MM.1S (cell line): ENCODE measurements around the gene UGT1A4.

Experiments used
- DNase-seq: peaks from one replicate; pipeline ENCODE4 v3.0.0-alpha.2; 2015
- H2AFZ ChIP-seq: fragments of 300-600 bp; sonication (generic); 2 replicates; pipeline ENCODE4 v1.6.0; 2016; ENCODE audit warnings: antibody characterized with exemption, low read length
- H3F3A ChIP-seq: fragments of 300-600 bp; sonication (generic); 2 replicates; pipeline ENCODE4 v1.6.1; 2016; ENCODE audit warnings: mild to moderate bottlenecking, antibody characterized with exemption, low read length, moderate library complexity, mixed read lengths; ENCODE audit not compliant: insufficient read depth
- H3K27ac ChIP-seq: fragments of 300-600 bp; sonication (generic); 2 replicates; pipeline ENCODE4 v1.5.1; 2016; ENCODE audit warnings: mild to moderate bottlenecking, low read length
- H3K27me3 ChIP-seq: fragments of 300-600 bp; sonication (generic); replicated peaks from 2 replicates; pipeline ENCODE4 v1.6.0; 2016; ENCODE audit warnings: low read length; ENCODE audit not compliant: insufficient read depth
- H3K36me3 ChIP-seq: fragments of 300-600 bp; sonication (generic); replicated peaks from 2 replicates; pipeline ENCODE4 v1.6.1; 2016; ENCODE audit warnings: mild to moderate bottlenecking, low read length, mixed read lengths; ENCODE audit not compliant: insufficient read depth
- H3K4me1 ChIP-seq: fragments of 300-600 bp; sonication (generic); 2 replicates; pipeline ENCODE4 v1.6.1; 2016; ENCODE audit warnings: low read length, mixed read lengths
- H3K4me2 ChIP-seq: fragments of 300-600 bp; sonication (generic); 2 replicates; pipeline ENCODE4 v1.6.0; 2016; ENCODE audit warnings: low read depth, low read length
- H3K4me3 ChIP-seq: fragments of 300-600 bp; sonication (generic); 2 replicates; pipeline ENCODE4 v1.5.1; 2016; ENCODE audit warnings: low read length, mixed read lengths
- H3K79me2 ChIP-seq: fragments of 300-600 bp; sonication (generic); 2 replicates; pipeline ENCODE4 v1.6.1; 2016; ENCODE audit warnings: mixed run types, low read length, mixed read lengths
- H3K9ac ChIP-seq: fragments of 300-600 bp; sonication (generic); 2 replicates; pipeline ENCODE4 v1.6.1; 2016; ENCODE audit warnings: low read length, mixed read lengths
- H3K9me2 ChIP-seq: fragments of 300-600 bp; sonication (generic); replicated peaks from 2 replicates; pipeline ENCODE4 v1.6.1; 2016; ENCODE audit warnings: mild to moderate bottlenecking, low read length, mixed read lengths; ENCODE audit not compliant: insufficient read depth
- H3K9me3 ChIP-seq: fragments of 300-600 bp; sonication (generic); replicated peaks from 2 replicates; pipeline ENCODE4 v1.6.1; 2016; ENCODE audit warnings: mild to moderate bottlenecking, low read length, mixed read lengths; ENCODE audit not compliant: insufficient read depth
- H4K20me1 ChIP-seq: fragments of 300-600 bp; sonication (generic); 2 replicates; pipeline ENCODE4 v1.6.1; 2016; ENCODE audit warnings: mild to moderate bottlenecking, low read length, moderate library complexity, mixed read lengths; ENCODE audit not compliant: insufficient read depth
- EZH2 ChIP-seq: fragments of 300-600 bp; sonication (generic); optimal IDR thresholded peaks from 2 replicates; pipeline ENCODE3; 2017; ENCODE audit warnings: low read depth, mild to moderate bottlenecking, antibody characterized with exemption, low read length, mixed read lengths
- EZH2phosphoT487 ChIP-seq: fragments of 300-600 bp; sonication (generic); IDR thresholded peaks from 2 replicates; pipeline ENCODE4 v1.6.1; 2018; ENCODE audit warnings: antibody characterized with exemption, low read length
- TF ChIP-seq, protein P1 (sequence below): fragments of 300-600 bp; sonication (generic); IDR thresholded peaks from 2 replicates; pipeline ENCODE4 v1.5.1; 2016; ENCODE audit warnings: antibody characterized with exemption, low read length, mixed read lengths

UGT1A4 gene

DNA sequence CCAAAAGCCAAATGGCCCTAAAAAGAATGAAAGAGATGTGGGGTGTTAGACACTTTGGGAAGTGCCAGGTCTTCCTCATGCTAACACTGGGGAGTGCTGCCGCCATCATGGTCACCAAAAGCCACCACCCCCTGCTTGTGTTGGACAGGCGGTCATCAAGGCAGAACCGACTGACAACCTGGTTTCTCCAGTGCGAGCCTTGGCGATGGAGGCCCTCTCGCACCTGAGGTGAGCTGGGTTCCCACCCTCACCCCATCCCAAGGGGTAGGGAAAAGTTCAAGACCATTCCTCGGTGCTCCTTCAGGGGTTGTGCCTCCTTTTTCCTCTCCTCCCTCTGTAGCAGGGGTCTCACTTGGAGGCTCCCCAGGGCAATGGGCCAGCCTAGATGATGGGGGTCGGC is 93.2 kb downstream of the UGT1A4 start:
- Histone ChIP-seq H2AFZ (no peak overlapping the region), H3F3A (no peaks in the 10 kb centered on the region), H3K4me3 (no peak overlapping the region), H3K27ac (no peak overlapping the region), H3K9ac (no peak overlapping the region), H3K9me2 (no peaks in the 10 kb centered on the region), H4K20me1 (no peaks in the 10 kb centered on the region), H3K79me2 (no peaks in the 10 kb centered on the region), H3K27me3 (no peaks in the 10 kb centered on the region), H3K4me2 (no peak overlapping the region), H3K9me3 (no peaks in the 10 kb centered on the region), H3K4me1 (no peaks in the 10 kb centered on the region), H3K36me3 (no peaks in the 10 kb centered on the region)
- DNase-seq, result no peak
- TF ChIP-seq EZH2, result no peak
- TF ChIP-seq, protein P1, sequence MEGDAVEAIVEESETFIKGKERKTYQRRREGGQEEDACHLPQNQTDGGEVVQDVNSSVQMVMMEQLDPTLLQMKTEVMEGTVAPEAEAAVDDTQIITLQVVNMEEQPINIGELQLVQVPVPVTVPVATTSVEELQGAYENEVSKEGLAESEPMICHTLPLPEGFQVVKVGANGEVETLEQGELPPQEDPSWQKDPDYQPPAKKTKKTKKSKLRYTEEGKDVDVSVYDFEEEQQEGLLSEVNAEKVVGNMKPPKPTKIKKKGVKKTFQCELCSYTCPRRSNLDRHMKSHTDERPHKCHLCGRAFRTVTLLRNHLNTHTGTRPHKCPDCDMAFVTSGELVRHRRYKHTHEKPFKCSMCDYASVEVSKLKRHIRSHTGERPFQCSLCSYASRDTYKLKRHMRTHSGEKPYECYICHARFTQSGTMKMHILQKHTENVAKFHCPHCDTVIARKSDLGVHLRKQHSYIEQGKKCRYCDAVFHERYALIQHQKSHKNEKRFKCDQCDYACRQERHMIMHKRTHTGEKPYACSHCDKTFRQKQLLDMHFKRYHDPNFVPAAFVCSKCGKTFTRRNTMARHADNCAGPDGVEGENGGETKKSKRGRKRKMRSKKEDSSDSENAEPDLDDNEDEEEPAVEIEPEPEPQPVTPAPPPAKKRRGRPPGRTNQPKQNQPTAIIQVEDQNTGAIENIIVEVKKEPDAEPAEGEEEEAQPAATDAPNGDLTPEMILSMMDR, result no peak
- TF ChIP-seq EZH2phosphoT487, result no peak

DNA sequence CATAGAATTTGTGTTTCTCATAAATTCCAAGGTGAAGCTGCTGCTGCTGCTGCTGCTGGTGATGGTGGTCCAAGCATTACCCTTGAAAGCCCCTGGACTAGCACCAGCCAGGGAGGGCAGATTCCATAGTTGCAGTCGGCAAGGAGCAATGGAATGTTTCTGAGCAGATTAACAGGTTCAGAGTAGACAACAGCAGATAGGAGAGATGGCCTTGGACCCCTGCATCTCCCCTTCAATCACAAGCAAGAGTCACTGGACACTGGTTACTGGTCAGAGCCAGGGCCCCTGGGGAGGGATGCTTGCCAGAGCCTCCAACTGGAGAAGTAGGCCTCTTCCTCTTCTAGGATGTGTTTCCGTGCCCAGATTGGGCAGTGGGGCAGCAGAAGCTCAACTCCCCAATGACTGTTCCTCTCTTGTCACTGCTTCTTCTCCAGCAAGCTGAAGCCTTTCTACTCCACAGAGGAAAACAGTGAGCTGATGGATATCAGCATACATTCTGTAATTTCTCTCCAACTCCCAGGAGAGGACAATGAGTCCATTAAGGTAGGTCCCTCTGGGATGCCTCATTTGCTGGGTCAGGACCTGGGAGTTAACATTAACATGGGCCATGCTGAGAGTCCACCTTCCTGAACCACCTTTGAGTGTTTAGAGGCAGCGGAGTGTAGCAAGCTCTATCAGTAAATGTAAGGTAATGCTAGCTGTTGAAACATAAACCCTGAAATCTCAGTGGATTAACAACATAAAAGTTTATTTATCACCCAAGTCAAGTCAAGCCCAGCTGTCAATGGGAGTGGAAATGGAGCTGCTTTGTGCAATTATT is 94.9 kb downstream of the UGT1A4 start:
- no peaks in the 10 kb centered on the region for H3K79me2 ChIP-seq
- TF ChIP-seq EZH2 (no peak), EZH2phosphoT487 (no peak)
- TF ChIP-seq, protein P1, result no peak

DNA sequence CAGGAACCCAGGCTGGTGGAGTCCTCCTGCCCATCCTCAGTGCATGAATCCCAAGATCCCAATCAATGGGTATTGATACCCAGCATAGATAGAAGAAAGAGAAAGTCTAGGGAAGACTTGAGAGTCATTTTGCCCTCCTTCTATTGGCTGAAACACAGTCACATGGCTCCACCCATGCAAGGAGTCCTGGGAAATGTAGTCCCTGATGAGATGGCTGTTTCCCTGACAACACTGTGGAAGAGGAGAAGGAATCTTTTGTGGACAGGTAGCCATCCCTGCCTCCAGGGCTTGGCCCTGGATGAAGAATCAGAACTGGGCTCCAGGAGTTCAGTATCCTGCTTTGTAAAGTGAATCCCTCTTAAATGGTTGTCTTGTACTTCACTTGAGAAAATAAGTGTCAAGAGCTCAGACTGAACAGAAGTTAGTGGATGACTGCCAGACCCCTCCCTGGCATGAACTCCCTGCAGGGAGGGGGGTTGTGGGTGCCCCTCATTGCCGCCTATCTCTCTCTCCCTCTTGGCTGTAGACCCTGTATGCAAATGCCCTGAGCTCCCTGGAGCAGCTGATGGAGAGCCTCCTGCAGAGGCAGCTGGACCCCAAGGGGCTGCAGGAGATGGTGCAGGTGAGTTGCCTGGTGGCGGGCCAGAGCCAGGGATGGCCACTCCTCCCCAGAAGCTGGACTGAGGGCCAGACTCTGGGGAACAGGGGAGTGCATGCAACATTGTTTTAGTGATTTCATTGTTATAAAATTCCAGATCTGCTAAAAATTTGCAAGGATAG is 95.7 kb downstream of the UGT1A4 start:
- Histone ChIP-seq H3K9me2 (no peaks in the 10 kb centered on the region), H2AFZ (no peak overlapping the region), H3K9ac (no peak overlapping the region), H3K79me2 (no peaks in the 10 kb centered on the region), H3K4me1 (no peaks in the 10 kb centered on the region), H3F3A (no peaks in the 10 kb centered on the region), H4K20me1 (no peaks in the 10 kb centered on the region), H3K9me3 (no peaks in the 10 kb centered on the region), H3K36me3 (no peaks in the 10 kb centered on the region), H3K27ac (no peak overlapping the region), H3K27me3 (no peaks in the 10 kb centered on the region), H3K4me2 (no peak overlapping the region), H3K4me3 (no peak overlapping the region)
- TF ChIP-seq, protein P1, result no peak
- TF ChIP-seq EZH2phosphoT487, result no peak
- no peak for TF ChIP-seq EZH2
- DNase-seq, result no peak

More for the DNA sequence above, 94.9 kb downstream of the UGT1A4 start:
- Histone ChIP-seq H3F3A (no peaks in the 10 kb centered on the region), H2AFZ (no peak overlapping the region), H3K4me1 (no peaks in the 10 kb centered on the region), H3K27ac (no peak overlapping the region), H3K27me3 (no peaks in the 10 kb centered on the region), H3K9ac (no peak overlapping the region), H3K36me3 (no peaks in the 10 kb centered on the region), H4K20me1 (no peaks in the 10 kb centered on the region), H3K9me2 (no peaks in the 10 kb centered on the region), H3K9me3 (no peaks in the 10 kb centered on the region), H3K4me3 (no peak overlapping the region), H3K4me2 (no peak overlapping the region)
- DNase-seq, result no peak
